Measurements from ENCODE around the gene MAD2L2. TPM values are rescaled to one million over a fixed set of nuclear protein-coding genes. Genes with fewer than 3 reads are reported as not detected.

Gene MAD2L2
- total RNA-seq, 4 donors from 2014 or later, result 10.0 to 50.3 (median 11.5) TPM

GRCh38 chr1:11640944-11641343 is 40.0 kb downstream of the MAD2L2 start:
- no peak overlapping the region for H3K27ac ChIP-seq
- H3K4me1 ChIP-seq, result no peaks in the 10 kb centered on the region
- no peaks in the 10 kb centered on the region for H3K27me3 ChIP-seq

GRCh38 chr1:11640101-11640500 is 40.8 kb downstream of the MAD2L2 start:
- H3K27me3 ChIP-seq, result no peaks in the 10 kb centered on the region

More at GRCh38 chr1:11640944-11641343, 40.0 kb downstream of the MAD2L2 start:
- TF ChIP-seq POLR2A (IDR thresholded peaks at IDR 0.05) (no peak), CTCF (IDR thresholded peaks at IDR 0.05) (no peak)
- Histone ChIP-seq H3K4me3 (no peak overlapping the region), H3K36me3 (no peaks in the 10 kb centered on the region), H3K9me3 (no peaks in the 10 kb centered on the region)
- no peak for DNase-seq

GRCh38 chr1:11639372-11639771 is 41.6 kb downstream of the MAD2L2 start:
- no peaks in the 10 kb centered on the region for H3K9me3 ChIP-seq
- H3K36me3 ChIP-seq, result no peaks in the 10 kb centered on the region
- TF ChIP-seq POLR2A (IDR thresholded peaks at IDR 0.05) (no peak), CTCF (IDR thresholded peaks at IDR 0.05) (no peak)
- no peaks in the 10 kb centered on the region for H3K4me1 ChIP-seq
- H3K4me3 ChIP-seq, result no peak overlapping the region
- DNase-seq, result no peak
- H3K27me3 ChIP-seq, result no peaks in the 10 kb centered on the region
- no peak overlapping the region for H3K27ac ChIP-seq

More at GRCh38 chr1:11640101-11640500, 40.8 kb downstream of the MAD2L2 start:
- Histone ChIP-seq H3K9me3 (no peaks in the 10 kb centered on the region), H3K4me1 (no peaks in the 10 kb centered on the region), H3K36me3 (no peaks in the 10 kb centered on the region), H3K4me3 (no peak overlapping the region), H3K27ac (no peak overlapping the region)
- DNase-seq, result no peak
- no peak for TF ChIP-seq POLR2A (IDR thresholded peaks at IDR 0.05)
- TF ChIP-seq CTCF (IDR thresholded peaks at IDR 0.05), result no peak

GRCh38 chr1:11638121-11638520 is 42.8 kb downstream of the MAD2L2 start:
- no peak for DNase-seq
- Histone ChIP-seq H3K27ac (no peak overlapping the region), H3K27me3 (no peaks in the 10 kb centered on the region), H3K4me1 (no peaks in the 10 kb centered on the region), H3K36me3 (no peaks in the 10 kb centered on the region), H3K9me3 (no peaks in the 10 kb centered on the region), H3K4me3 (no peak overlapping the region)
- no peak for TF ChIP-seq POLR2A (IDR thresholded peaks at IDR 0.05)
- no peak for TF ChIP-seq CTCF (IDR thresholded peaks at IDR 0.05)

GRCh38 chr1:11634365-11635192 is 46.4 kb downstream of the MAD2L2 start:
- no peak for DNase-seq
- Histone ChIP-seq H3K4me1 (no peaks in the 10 kb centered on the region), H3K4me3 (no peak overlapping the region), H3K36me3 (no peaks in the 10 kb centered on the region), H3K27me3 (no peaks in the 10 kb centered on the region), H3K27ac (no peak overlapping the region), H3K9me3 (no peaks in the 10 kb centered on the region)
- no peak for TF ChIP-seq POLR2A (IDR thresholded peaks at IDR 0.05)
- no peak for TF ChIP-seq CTCF (IDR thresholded peaks at IDR 0.05)
